Endothelial cell of umbilical vein (primary cell): ENCODE results near the gene ST6GALNAC3. TPM values are rescaled to one million over a fixed set of nuclear protein-coding genes. Genes with fewer than 3 reads are reported as not detected.

Source experiments
- BruUV-seq: library from RNA; stranded (reverse); fragments of 400-500 nt; replicated peaks from 2 replicates; lab custom pipeline; 2021; lab: Mats Ljungman, UMichigan
- CTCF ChIA-PET: fragments of 300-600, 350-600 bp; sonication (Branson Sonifier 250); formaldehyde crosslinking; loops from one replicate; lab custom pipeline; 2021; ENCODE audit warnings: antibody characterized with exemption, inconsistent platforms; lab: Charles Lee
- POLR2A ChIA-PET: fragments of 300-600, 350-600 bp; sonication (Branson Sonifier 250); formaldehyde crosslinking; loops from one replicate; lab custom pipeline; 2021; ENCODE audit warnings: antibody characterized with exemption, inconsistent platforms; lab: Charles Lee
- DNase-seq: peaks from one replicate; pipeline ENCODE4 v3.0.0-alpha.2; 2011; ENCODE audit warnings: low read depth, low spot score
- FAIRE-seq: peaks from 2 replicates; lab custom pipeline; 2011; peaks lifted over from hg19 to GRCh38; lab: Jason Lieb, UNC
- H2AFZ ChIP-seq: 2 replicates; pipeline ENCODE4 v1.6.0; 2012; ENCODE audit warnings: low read depth, low read length, control low read depth, inconsistent platforms
- H3K27ac ChIP-seq: 2 replicates; pipeline ENCODE4 v1.5.1; 2011; ENCODE audit warnings: low read depth, mild to moderate bottlenecking, control low read depth, low read length, moderate library complexity; ENCODE audit not compliant: insufficient read depth
- H3K27me3 ChIP-seq, 2 experiments: 2 replicates each; pipeline versions ENCODE4 v1.6.0 to v1.6.1; 2011; ENCODE audit warnings: low read length in 2 of 2, mixed read lengths in 1 of 2; ENCODE audit not compliant: control insufficient read depth in 2 of 2, insufficient read depth in 2 of 2
- H3K36me3 ChIP-seq, 2 experiments: 2 replicates in 1 of 2; 3 replicates in 1 of 2; pipeline ENCODE4 v1.5.1; 2011; ENCODE audit warnings: low read length in 2 of 2, mild to moderate bottlenecking in 1 of 2, moderate library complexity in 1 of 2; ENCODE audit not compliant: control insufficient read depth in 2 of 2, insufficient read depth in 2 of 2; ENCODE audit errors: extremely low read depth in 1 of 2
- H3K4me1 ChIP-seq: 3 replicates; pipeline ENCODE4 v1.5.1; 2011; ENCODE audit warnings: mild to moderate bottlenecking, low read length; ENCODE audit not compliant: control insufficient read depth, insufficient read depth; ENCODE audit errors: extremely low read depth
- H3K4me2 ChIP-seq: 2 replicates; pipeline ENCODE4 v1.6.1; 2011; ENCODE audit warnings: low read length, control low read depth, mixed read lengths; ENCODE audit not compliant: insufficient read depth
- H3K4me3 ChIP-seq, 3 experiments: fragments of 200-600 bp in 1 of 3; sonication (generic), shearing (Covaris generic) in 1 of 3; replicated peaks in 1 of 3; 2 replicates each; pipeline ENCODE4 v1.5.1; 2011 to 2016; ENCODE audit warnings: control low read depth in 3 of 3, low read length in 3 of 3, mild to moderate bottlenecking in 2 of 3, inconsistent platforms in 1 of 3, low read depth in 1 of 3, moderate library complexity in 1 of 3; ENCODE audit not compliant: insufficient read depth in 1 of 3
- H3K79me2 ChIP-seq: 2 replicates; pipeline ENCODE4 v1.6.0; 2012; ENCODE audit warnings: low read length, inconsistent platforms; ENCODE audit not compliant: control insufficient read depth, insufficient read depth
- H3K9ac ChIP-seq: replicated peaks from 2 replicates; pipeline ENCODE3; 2011; ENCODE audit warnings: low read length, control low read depth; ENCODE audit not compliant: insufficient read depth; ENCODE audit errors: extremely low read depth
- H3K9me1 ChIP-seq: replicated peaks from 3 replicates; pipeline ENCODE4 v1.6.0; 2011; ENCODE audit warnings: mild to moderate bottlenecking, low read length; ENCODE audit not compliant: control insufficient read depth, insufficient read depth; ENCODE audit errors: extremely low read depth
- H3K9me3 ChIP-seq: replicated peaks from 2 replicates; pipeline ENCODE4 v1.5.1; 2012; ENCODE audit warnings: low read length, inconsistent platforms; ENCODE audit not compliant: control insufficient read depth, insufficient read depth
- H4K20me1 ChIP-seq: replicated peaks from 2 replicates; pipeline ENCODE3; 2011; ENCODE audit warnings: mild to moderate bottlenecking, low read length; ENCODE audit not compliant: control insufficient read depth, insufficient read depth; ENCODE audit errors: extremely low read depth
- CTCF ChIP-seq, 2 donors: IDR thresholded peaks; 1 replicate in 1 of 2; 2 replicates in 1 of 2; pipeline ENCODE4 v1.5.1; 2011; ENCODE audit warnings: low read length in 2 of 2, mild to moderate bottlenecking in 2 of 2, moderate library complexity in 2 of 2, control low read depth in 1 of 2, inconsistent platforms in 1 of 2, low read depth in 1 of 2; ENCODE audit not compliant: insufficient read depth in 1 of 2; ENCODE audit errors: extremely low read depth in 1 of 2
- EZH2 ChIP-seq: IDR thresholded peaks from 2 replicates; pipeline ENCODE4 v1.6.1; 2012; ENCODE audit warnings: borderline replicate concordance, low read depth, mild to moderate bottlenecking, moderate library complexity, low read length, inconsistent platforms; ENCODE audit not compliant: severe bottlenecking
- FOS ChIP-seq: IDR thresholded peaks from 2 replicates; pipeline ENCODE4 v1.6.1; 2011; ENCODE audit warnings: mild to moderate bottlenecking, low read length, moderate library complexity, borderline replicate concordance; ENCODE audit not compliant: insufficient read depth
- GATA2 ChIP-seq: IDR thresholded peaks from 2 replicates; pipeline ENCODE4 v1.7.0; 2011; ENCODE audit warnings: low read depth, mild to moderate bottlenecking, moderate library complexity, mixed read lengths, low read length; ENCODE audit not compliant: insufficient read length, insufficient read depth
- JUN ChIP-seq: IDR thresholded peaks from 2 replicates; pipeline ENCODE4 v1.6.1; 2011; ENCODE audit warnings: borderline replicate concordance, low read depth; ENCODE audit not compliant: insufficient read length, insufficient read depth
- MAX ChIP-seq: IDR thresholded peaks from 2 replicates; pipeline ENCODE4 v1.6.1; 2011; ENCODE audit not compliant: insufficient read depth, insufficient read length
- MYC ChIP-seq: IDR thresholded peaks from one replicate; pipeline ENCODE4 v1.6.1; 2011; ENCODE audit warnings: mild to moderate bottlenecking, low read depth, low read length
- POLR2A ChIP-seq: IDR thresholded peaks from 2 replicates; pipeline ENCODE4 v1.6.1; 2012; ENCODE audit warnings: low read depth, mild to moderate bottlenecking, control low read depth, low read length
- POLR2AphosphoS5 ChIP-seq: IDR thresholded peaks from 2 replicates; pipeline ENCODE4 v1.6.1; 2012; ENCODE audit warnings: low read depth, mild to moderate bottlenecking, control low read depth, low read length, moderate library complexity; ENCODE audit not compliant: insufficient read depth
- dilution Hi-C: fragments of 300-500 bp; cut with MboI; formaldehyde crosslinking; loops from one replicate; pipeline ENCODE4 v1.15.0; 2019; ENCODE audit warnings: low sequenced_read_pairs; ENCODE audit not compliant: extremely low pct_ligation_motif_present
- intact Hi-C: fragments of 100-400 bp; cut with micrococcal nuclease; formaldehyde crosslinking; loops from one replicate; pipeline ENCODE4 v1.10.0; 2022
- polyA plus RNA-seq, 4 experiments: library from polyadenylated mRNA; depleted of rRNA in 3 of 4; stranded (reverse) in 3 of 4; unstranded in 1 of 4; fragments of >200 nt; gene quantifications; 2 replicates each; pipeline versions ENCODE4 v1.2.1 to v1.2.3, GENCODE V29; 2011 to 2012; ENCODE audit warnings: missing spikeins in 1 of 4
- total RNA-seq: library from RNA; stranded (reverse); gene quantifications from 2 replicates; pipeline ENCODE4 v1.2.3, GENCODE V29; 2021

The ST6GALNAC3 gene
- total and polyA plus RNA-seq, 2 donors (not counting 3 experiments of a cell fraction or from before 2014, with no cell fraction given), result 7.6 to 48.3 TPM

- FAIRE-seq (peak; percentile 43), DNase-seq (peak; percentile 39)
- intact Hi-C loops (loop anchor here (5.0 kb wide), 1 partner anchor 279 kb away; the partner anchor contains the start of gene RABGGTB), dilution Hi-C loops (no loop called here)
- no TSS peak for BruUV-seq
- Histone ChIP-seq H3K4me1 (peaks cover 33% of the 10 kb centered on the region), H3K27ac (no peak overlapping the region), H3K4me2 (no peak overlapping the region), H3K9me3 (no peaks in the 10 kb centered on the region), H3K9ac (no peak overlapping the region), H3K79me2 (no peaks in the 10 kb centered on the region), H3K36me3 (no peaks in the 10 kb centered on the region), H3K4me3 (no peak overlapping the region), H4K20me1 (no peaks in the 10 kb centered on the region), H2AFZ (no peak overlapping the region), H3K27me3 (no peaks in the 10 kb centered on the region), H3K9me1 (no peaks in the 10 kb centered on the region)
- POLR2A ChIA-PET, result interaction anchor here (0.6 kb wide), 1 partner anchor 47 kb away, joined by 5 read pairs; no protein-coding TSS in a partner anchor
- CTCF ChIA-PET, result interaction anchor here (1.0 to 1.4 kb wide), 2 partner anchors 33 to 73 kb away, joined by 3 read pairs; no protein-coding TSS in a partner anchor
- TF ChIP-seq GATA2 (no peak), MAX (no peak), CTCF (IDR thresholded peaks at IDR 0.05; ENCODE audit: extremely low read depth in 1 of 2, insufficient read depth in 1 of 2, low read depth in 1 of 2, low read length in 2 of 2) (no peak), JUN (peak; percentile 34), FOS (peak; percentile 33), MYC (no peak), EZH2 (no peak), POLR2AphosphoS5 (no peak), POLR2A (no peak)
Measured at GRCh38 chr1:76066394-76066793, 8.2 kb upstream of the ST6GALNAC3 start.
